SU-DHL-6 (cell line): ENCODE measurements around the gene ST7.

Experiments used
- H2AFZ ChIP-seq: fragments of 200-600 bp; sonication (generic); 2 replicates; pipeline ENCODE4 v1.6.1; 2014; ENCODE audit warnings: low read depth, mild to moderate bottlenecking, moderate library complexity, mixed read lengths, antibody characterized with exemption, low read length; ENCODE audit not compliant: severe bottlenecking
- H3F3A ChIP-seq: fragments of 200-600 bp; shearing (Covaris generic); 2 replicates; pipeline ENCODE4 v1.6.0; 2016; ENCODE audit warnings: antibody characterized with exemption, mild to moderate bottlenecking; ENCODE audit not compliant: insufficient read depth
- H3K27ac ChIP-seq: fragments of 200-600 bp; sonication (generic); 2 replicates; pipeline ENCODE4 v1.5.1; 2016; ENCODE audit warnings: low read depth, mild to moderate bottlenecking, low read length, moderate library complexity, mixed read lengths
- H3K27me3 ChIP-seq: fragments of 200-600 bp; sonication (generic), shearing (Covaris generic); 2 replicates; pipeline ENCODE4 v1.6.0; 2014; ENCODE audit warnings: mild to moderate bottlenecking, low read length
- H3K36me3 ChIP-seq: fragments of 200-600 bp; sonication (generic); 2 replicates; pipeline ENCODE4 v1.6.1; 2014; ENCODE audit warnings: mild to moderate bottlenecking, low read length, mixed read lengths
- H3K4me2 ChIP-seq: fragments of 300-600, 200-600 bp; shearing (Covaris generic), sonication (generic); 2 replicates; pipeline ENCODE4 v1.6.0; 2014; ENCODE audit warnings: low read length, low read depth, mild to moderate bottlenecking; ENCODE audit not compliant: poor library complexity, severe bottlenecking
- H3K4me3 ChIP-seq: fragments of 200-600 bp; sonication (generic); 2 replicates; pipeline ENCODE4 v1.5.1; 2014; ENCODE audit warnings: antibody characterized with exemption, low read length, mild to moderate bottlenecking, mixed read lengths; ENCODE audit not compliant: insufficient read depth, poor library complexity, severe bottlenecking
- H3K79me2 ChIP-seq: fragments of 200-600 bp; sonication (generic); 2 replicates; pipeline ENCODE4 v1.6.1; 2014; ENCODE audit warnings: mild to moderate bottlenecking, low read length, moderate library complexity; ENCODE audit not compliant: insufficient read depth
- H3K9ac ChIP-seq: fragments of 200-600 bp; sonication (generic); 2 replicates; pipeline ENCODE4 v1.7.0; 2014; ENCODE audit warnings: mild to moderate bottlenecking, low read length
- H3K9me2 ChIP-seq: fragments of 200-600 bp; sonication (generic); replicated peaks from 2 replicates; pipeline ENCODE4 v1.6.1; 2014; ENCODE audit warnings: low read length; ENCODE audit not compliant: insufficient read depth
- H3K9me3 ChIP-seq: fragments of 200-600 bp; sonication (generic); 2 replicates; pipeline ENCODE4 v1.6.1; 2014; ENCODE audit warnings: low read length, mixed read lengths; ENCODE audit not compliant: insufficient read depth
- H4K20me1 ChIP-seq: fragments of 200-600 bp; sonication (generic); 2 replicates; pipeline ENCODE4 v1.6.1; 2014; ENCODE audit warnings: low read depth, mild to moderate bottlenecking, antibody characterized with exemption, low read length, moderate library complexity, mixed read lengths
- CTCF ChIP-seq: fragments of 200-600 bp; sonication (generic); IDR thresholded peaks from one replicate; pipeline ENCODE4 v1.5.1; 2017; ENCODE audit warnings: antibody characterized with exemption, mild to moderate bottlenecking, low read length, moderate library complexity; ENCODE audit not compliant: insufficient read depth, poor library complexity, severe bottlenecking
- EZH2phosphoT487 ChIP-seq: fragments of 200-600 bp; sonication (generic), shearing (Covaris generic); conservative IDR thresholded peaks from 2 replicates; pipeline ENCODE4 v1.6.1; 2018; ENCODE audit warnings: mild to moderate bottlenecking, antibody characterized with exemption, low read length, moderate library complexity, mixed read lengths

The ST7 gene

GRCh38 chr7:117068511-117069145 lies 115.3 kb downstream of the ST7 start:
- H3K36me3 ChIP-seq: no peaks in the 10 kb centered on the region
- H3K27me3 ChIP-seq: no peaks in the 10 kb centered on the region
- no peaks in the 10 kb centered on the region for H3K9me3 ChIP-seq
- H3K79me2 ChIP-seq: no peaks in the 10 kb centered on the region
- H3K4me3 ChIP-seq: no peak overlapping the region
- TF ChIP-seq CTCF: no peak
- no peak for TF ChIP-seq EZH2phosphoT487
- no peaks in the 10 kb centered on the region for H3K9me2 ChIP-seq
- no peaks in the 10 kb centered on the region for H4K20me1 ChIP-seq
- H3K27ac ChIP-seq: no peak overlapping the region
- H3K9ac ChIP-seq: no peak overlapping the region
- no peak overlapping the region for H3K4me2 ChIP-seq
- no peak overlapping the region for H2AFZ ChIP-seq
- H3F3A ChIP-seq: no peaks in the 10 kb centered on the region

GRCh38 chr7:117069379-117069778 lies 116.1 kb downstream of the ST7 start:
- Histone ChIP-seq H3K9me2 (no peaks in the 10 kb centered on the region), H3K36me3 (no peaks in the 10 kb centered on the region), H3K9me3 (no peaks in the 10 kb centered on the region), H3K27me3 (no peaks in the 10 kb centered on the region), H3K4me3 (no peak overlapping the region), H3K4me2 (no peak overlapping the region), H3K9ac (no peak overlapping the region), H3K79me2 (no peaks in the 10 kb centered on the region), H3K27ac (no peak overlapping the region), H2AFZ (no peak overlapping the region), H3F3A (no peaks in the 10 kb centered on the region), H4K20me1 (no peaks in the 10 kb centered on the region)
- TF ChIP-seq CTCF: no peak
- TF ChIP-seq EZH2phosphoT487: no peak

DNA sequence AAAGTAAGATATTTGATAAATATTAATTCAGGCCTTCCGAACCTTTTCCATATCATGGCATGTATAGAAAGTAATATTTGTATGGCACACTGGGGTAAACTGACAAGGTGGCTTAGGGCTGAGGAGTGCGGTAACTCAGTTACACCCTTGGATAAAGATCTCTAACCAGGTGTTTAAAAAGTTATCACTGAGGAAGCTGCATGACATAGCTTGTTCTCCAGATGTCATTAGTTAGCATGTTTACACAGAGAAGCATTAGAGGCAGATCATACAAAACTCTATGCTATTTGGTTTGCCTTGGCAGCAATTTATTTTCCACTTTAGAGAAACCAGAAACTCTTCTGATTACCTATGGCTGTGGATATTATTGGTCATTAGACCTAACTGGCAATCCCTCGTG lies 118.2 kb downstream of the ST7 start:
- H3K79me2 ChIP-seq: no peaks in the 10 kb centered on the region
- TF ChIP-seq EZH2phosphoT487 (no peak), CTCF (no peak)
- H3K9ac ChIP-seq: no peak overlapping the region
- H3K9me2 ChIP-seq: no peaks in the 10 kb centered on the region
- no peak overlapping the region for H2AFZ ChIP-seq
- H3K27ac ChIP-seq: no peak overlapping the region
- no peaks in the 10 kb centered on the region for H3K27me3 ChIP-seq
- H3K4me3 ChIP-seq: no peak overlapping the region
- no peaks in the 10 kb centered on the region for H3F3A ChIP-seq
- no peaks in the 10 kb centered on the region; the same call in 1 of the 2 replicates for H3K9me3 ChIP-seq
- H3K4me2 ChIP-seq: no peak overlapping the region
- no peaks in the 10 kb centered on the region for H4K20me1 ChIP-seq
- no peaks in the 10 kb centered on the region for H3K36me3 ChIP-seq
